Astrocyte of the spinal cord (primary cell): Measurements from ENCODE around the gene LRRTM4.
A peak's percentile ranks its signal among the peaks of the same experiment; 100 is the strongest.

Source experiments
- DNase-seq: peaks from one replicate; pipeline ENCODE4 v3.0.0; 2011; ENCODE audit warnings: low read depth, low spot score
- H3K4me3 ChIP-seq: 2 replicates; pipeline ENCODE4 v1.5.1; 2011; ENCODE audit warnings: low read depth, mild to moderate bottlenecking, low read length, moderate library complexity
- CTCF ChIP-seq: IDR thresholded peaks from 2 replicates; pipeline ENCODE4 v1.5.1; 2012; ENCODE audit warnings: low read depth, mild to moderate bottlenecking, low read length, inconsistent platforms
- in situ Hi-C: cut with HindIII; loops from 2 replicates; pipeline ENCODE4 v1.10.0; 2017; ENCODE audit warnings: low sequenced_read_pairs

Gene LRRTM4

GRCh38 chr2:77232909-77233425, 289.2 kb downstream of the LRRTM4 start:
- no peak for TF ChIP-seq CTCF
- peak; percentile 0 for DNase-seq
- in situ Hi-C loops: no loop called here
- no peak overlapping the region for H3K4me3 ChIP-seq

- DNase-seq: peak; percentile 22
- in situ Hi-C loops: no loop called here
- H3K4me3 ChIP-seq: no peak overlapping the region
- TF ChIP-seq CTCF: no peak
Measured at GRCh38 chr2:77228391-77228790, 293.8 kb downstream of the LRRTM4 start.

DNA sequence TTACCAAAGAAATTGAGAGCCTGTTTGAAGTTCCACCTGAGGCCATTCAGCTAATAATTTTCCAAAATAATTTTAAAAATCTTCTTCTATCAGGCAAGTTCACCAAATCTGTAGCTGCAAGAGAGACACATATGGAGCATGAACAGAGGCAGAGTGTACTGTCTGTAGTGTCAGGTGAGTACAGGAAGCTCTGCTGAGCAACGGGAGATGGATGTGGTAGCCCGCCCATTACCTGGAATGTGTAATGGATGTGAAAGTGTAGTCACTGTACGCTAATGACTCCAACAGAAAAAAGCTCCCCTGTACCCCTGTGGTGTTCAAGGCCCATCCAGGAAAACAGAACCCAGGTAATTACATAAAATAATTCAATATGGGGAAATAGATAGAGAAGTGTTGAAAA, 311.5 kb downstream of the LRRTM4 start:
- DNase-seq: no peak
- in situ Hi-C loops: no loop called here
- H3K4me3 ChIP-seq: no peak overlapping the region
- no peak for TF ChIP-seq CTCF

GRCh38 chr2:77207331-77207730, 314.8 kb downstream of the LRRTM4 start:
- DNase-seq: no peak
- no peak for TF ChIP-seq CTCF
- no peak overlapping the region for H3K4me3 ChIP-seq
- in situ Hi-C loops: no loop called here

- H3K4me3 ChIP-seq: no peak overlapping the region
- in situ Hi-C loops: no loop called here
- DNase-seq: no peak
- TF ChIP-seq CTCF: no peak
Measured at GRCh38 chr2:77201755-77202154, 320.4 kb downstream of the LRRTM4 start.

GRCh38 chr2:77199411-77199810, 322.8 kb downstream of the LRRTM4 start:
- TF ChIP-seq CTCF: no peak
- in situ Hi-C loops: no loop called here
- no peak overlapping the region for H3K4me3 ChIP-seq
- no peak for DNase-seq

- TF ChIP-seq CTCF: no peak
- in situ Hi-C loops: no loop called here
- DNase-seq: no peak
- no peak overlapping the region for H3K4me3 ChIP-seq
Measured at GRCh38 chr2:77193858-77194448, 328.2 kb downstream of the LRRTM4 start.
